Duodenal mucosa (tissue), 2 donors: ENCODE results near the gene VN1R5.
"Not testable (repeated sequence)": the region's sequence is repeated elsewhere in the genome, so short reads cannot be mapped to it uniquely, and the experiment has no call there.

Source experiments
- H3K27ac ChIP-seq: one replicate; pipeline ENCODE4 v1.7.0; 2013; ENCODE audit warnings: low read depth, low read length
- H3K27me3 ChIP-seq, 2 donors: one replicate each; pipeline ENCODE4 v1.7.0; 2013; ENCODE audit warnings: low read length in 2 of 2, control low read depth in 1 of 2; ENCODE audit not compliant: insufficient read depth in 2 of 2, control insufficient read depth in 1 of 2
- H3K36me3 ChIP-seq, 2 donors: one replicate each; pipeline ENCODE4 v1.7.0; 2013; ENCODE audit warnings: low read length in 2 of 2, control low read depth in 1 of 2; ENCODE audit not compliant: insufficient read depth in 2 of 2, control insufficient read depth in 1 of 2
- H3K4me1 ChIP-seq, 2 donors: one replicate each; pipeline ENCODE4 v1.7.0; 2013; ENCODE audit warnings: low read length in 2 of 2, control low read depth in 1 of 2; ENCODE audit not compliant: insufficient read depth in 2 of 2, control insufficient read depth in 1 of 2
- H3K4me3 ChIP-seq, 2 donors: one replicate each; pipeline ENCODE4 v1.7.0; 2013; ENCODE audit warnings: low read length in 2 of 2, low read depth in 1 of 2
- H3K9ac ChIP-seq, 2 donors: one replicate each; pipeline ENCODE4 v1.7.0; 2013; ENCODE audit warnings: low read length in 2 of 2, low read depth in 1 of 2
- H3K9me3 ChIP-seq, 2 donors: one replicate each; pipeline ENCODE4 v1.7.0; 2013; ENCODE audit warnings: low read length in 2 of 2, control low read depth in 1 of 2; ENCODE audit not compliant: control insufficient read depth in 1 of 2

VN1R5 gene

DNA sequence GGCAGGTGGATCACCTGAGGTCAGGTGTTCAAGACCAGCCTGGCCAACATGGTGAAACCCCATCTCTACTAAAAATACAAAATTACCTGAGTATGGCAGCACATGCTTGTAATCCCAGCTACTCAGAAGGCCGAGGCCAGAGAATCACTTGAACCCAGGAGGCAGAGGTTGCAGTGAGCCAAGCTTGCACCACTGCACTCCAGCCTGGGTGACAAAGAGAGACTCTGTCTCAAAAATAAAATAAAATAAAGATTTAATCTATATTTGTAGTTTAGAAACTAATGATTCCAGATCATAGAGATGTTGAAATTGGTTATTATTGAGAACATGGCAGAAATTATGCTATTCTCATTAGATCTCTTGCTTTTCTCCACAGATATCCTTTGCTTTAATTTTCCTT, at the start of gene VN1R5:
VN1R5 (plus strand) TSS at position 301 of the 400 bp plus-strand sequence.
- H3K27ac ChIP-seq, H3K27me3 ChIP-seq, H3K9ac ChIP-seq, H3K36me3 ChIP-seq, H3K4me1 ChIP-seq, H3K9me3 ChIP-seq, H3K4me3 ChIP-seq: not testable (repeated sequence)

DNA sequence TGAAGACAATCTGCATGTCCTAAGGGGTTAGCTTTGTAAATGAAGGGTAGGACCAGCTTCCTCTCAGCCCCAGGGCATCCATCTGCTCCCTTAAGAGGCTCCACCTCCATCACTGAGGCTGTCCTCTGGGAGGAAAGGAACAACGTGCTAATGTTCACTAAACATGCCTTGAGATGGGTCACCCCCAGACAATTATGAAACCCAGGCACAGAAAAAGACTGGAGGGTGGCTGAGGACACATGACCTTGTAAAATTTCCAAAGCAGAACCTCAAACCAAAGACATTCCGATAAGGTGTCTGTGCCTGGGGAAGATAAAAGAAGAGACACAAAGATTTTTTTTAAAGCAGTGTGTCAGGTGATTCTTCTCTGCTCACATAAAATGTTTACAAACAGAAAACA, 46.5 kb upstream of the VN1R5 start:
- Histone ChIP-seq H3K27ac (no peak overlapping the region), H3K4me1 (peaks cover 14 to 18% of the 10 kb centered on the region in 2 donors), H3K4me3 (peak overlapping the region; percentile 82 to 88), H3K36me3 (peaks cover 0 to 6% of the 10 kb centered on the region in 2 donors), H3K27me3 (no peaks in the 10 kb centered on the region), H3K9me3 (no peaks in the 10 kb centered on the region), H3K9ac (peak overlapping the region in 1 of 2 donors; percentile 70)

GRCh38 chr1:247210062-247210375, 45.9 kb upstream of the VN1R5 start:
- no peaks in the 10 kb centered on the region for H3K9me3 ChIP-seq
- peaks cover 0 to 6% of the 10 kb centered on the region in 2 donors for H3K36me3 ChIP-seq
- H3K27me3 ChIP-seq, result no peaks in the 10 kb centered on the region
- peaks cover 14 to 18% of the 10 kb centered on the region in 2 donors for H3K4me1 ChIP-seq
- H3K9ac ChIP-seq, result peak overlapping the region; percentile 70 to 92
- H3K27ac ChIP-seq, result no peak overlapping the region
- H3K4me3 ChIP-seq, result peak overlapping the region; percentile 82 to 88

DNA sequence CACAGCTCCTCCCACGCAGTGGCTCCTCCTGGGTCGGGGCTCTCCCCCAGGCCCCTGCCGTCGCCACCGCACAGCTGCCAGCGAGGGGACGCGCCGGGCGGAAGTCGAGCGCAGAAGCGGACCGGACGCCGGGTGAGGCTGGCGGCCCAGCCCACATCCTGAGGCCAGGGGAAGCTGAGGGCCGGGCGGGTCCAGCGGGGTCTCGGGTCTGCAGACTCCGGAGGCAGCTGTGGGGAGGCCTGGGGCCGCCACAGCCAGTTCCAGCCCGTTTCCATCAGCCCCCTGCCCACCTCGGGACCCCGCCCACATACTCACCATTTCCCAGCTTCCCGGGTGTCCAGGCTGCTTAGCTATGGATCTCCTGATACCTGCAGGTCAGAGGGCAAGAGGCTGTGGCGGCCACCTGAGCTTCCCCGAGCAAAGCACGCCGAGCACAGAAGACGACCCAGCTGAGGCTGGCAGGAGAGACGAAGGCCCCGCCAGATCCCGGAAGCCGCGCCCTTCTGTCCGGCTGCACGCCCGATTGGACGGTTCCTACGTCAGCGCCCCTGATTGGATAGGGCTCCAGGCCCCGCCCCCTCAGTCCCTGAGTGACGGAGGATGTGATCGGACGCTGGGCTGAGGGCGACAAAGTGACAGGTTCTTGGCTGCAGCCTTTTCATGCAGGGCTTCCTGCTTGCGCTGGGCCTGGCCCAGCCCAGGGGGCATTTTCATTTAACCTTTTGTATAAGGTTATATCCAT, 45.3 kb upstream of the VN1R5 start:
- peak overlapping the region; percentile 70 to 92 for H3K9ac ChIP-seq
- H3K4me3 ChIP-seq, result peak overlapping the region; percentile 82 to 88
- H3K27ac ChIP-seq, result peak overlapping the region; percentile 80
- H3K27me3 ChIP-seq, result no peaks in the 10 kb centered on the region
- no peaks in the 10 kb centered on the region for H3K9me3 ChIP-seq
- peaks cover 14 to 18% of the 10 kb centered on the region in 2 donors for H3K4me1 ChIP-seq
- H3K36me3 ChIP-seq, result peaks cover 0 to 6% of the 10 kb centered on the region in 2 donors

- no peak overlapping the region for H3K27ac ChIP-seq
- no peaks in the 10 kb centered on the region for H3K9me3 ChIP-seq
- H3K9ac ChIP-seq, result no peak overlapping the region
- H3K27me3 ChIP-seq, result peaks cover 0 to 3% of the 10 kb centered on the region in 2 donors
- peaks cover 14 to 18% of the 10 kb centered on the region in 2 donors for H3K4me1 ChIP-seq
- H3K4me3 ChIP-seq, result no peak overlapping the region
- peaks cover 0 to 3% of the 10 kb centered on the region in 2 donors for H3K36me3 ChIP-seq
Observed at GRCh38 chr1:247211339-247211738, 44.5 kb upstream of the VN1R5 start.

DNA sequence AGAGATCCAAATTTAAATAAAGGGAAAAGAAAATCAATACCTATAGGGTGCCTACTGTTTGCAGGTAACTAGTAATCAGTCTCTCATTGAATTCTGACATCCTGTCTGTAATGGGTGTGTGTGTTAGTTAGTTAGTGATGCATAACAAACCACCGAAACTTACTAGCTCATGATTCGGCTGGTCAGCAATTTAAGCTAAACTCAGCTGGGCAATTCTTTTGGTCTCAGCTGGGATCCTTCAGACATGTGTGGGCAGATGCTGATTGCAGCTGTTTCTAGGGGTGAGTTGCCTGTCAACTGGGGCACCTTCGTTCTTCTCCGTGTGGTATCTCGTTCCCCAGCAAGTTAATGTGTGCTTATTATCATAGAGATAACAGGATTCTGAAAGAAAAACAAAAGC, 43.9 kb upstream of the VN1R5 start:
- Histone ChIP-seq H3K9ac (no peak overlapping the region), H3K9me3 (no peaks in the 10 kb centered on the region), H3K27me3 (peaks cover 0 to 6% of the 10 kb centered on the region in 2 donors), H3K27ac (no peak overlapping the region), H3K4me1 (peaks cover 14 to 18% of the 10 kb centered on the region in 2 donors), H3K4me3 (no peak overlapping the region), H3K36me3 (no peaks in the 10 kb centered on the region)

DNA sequence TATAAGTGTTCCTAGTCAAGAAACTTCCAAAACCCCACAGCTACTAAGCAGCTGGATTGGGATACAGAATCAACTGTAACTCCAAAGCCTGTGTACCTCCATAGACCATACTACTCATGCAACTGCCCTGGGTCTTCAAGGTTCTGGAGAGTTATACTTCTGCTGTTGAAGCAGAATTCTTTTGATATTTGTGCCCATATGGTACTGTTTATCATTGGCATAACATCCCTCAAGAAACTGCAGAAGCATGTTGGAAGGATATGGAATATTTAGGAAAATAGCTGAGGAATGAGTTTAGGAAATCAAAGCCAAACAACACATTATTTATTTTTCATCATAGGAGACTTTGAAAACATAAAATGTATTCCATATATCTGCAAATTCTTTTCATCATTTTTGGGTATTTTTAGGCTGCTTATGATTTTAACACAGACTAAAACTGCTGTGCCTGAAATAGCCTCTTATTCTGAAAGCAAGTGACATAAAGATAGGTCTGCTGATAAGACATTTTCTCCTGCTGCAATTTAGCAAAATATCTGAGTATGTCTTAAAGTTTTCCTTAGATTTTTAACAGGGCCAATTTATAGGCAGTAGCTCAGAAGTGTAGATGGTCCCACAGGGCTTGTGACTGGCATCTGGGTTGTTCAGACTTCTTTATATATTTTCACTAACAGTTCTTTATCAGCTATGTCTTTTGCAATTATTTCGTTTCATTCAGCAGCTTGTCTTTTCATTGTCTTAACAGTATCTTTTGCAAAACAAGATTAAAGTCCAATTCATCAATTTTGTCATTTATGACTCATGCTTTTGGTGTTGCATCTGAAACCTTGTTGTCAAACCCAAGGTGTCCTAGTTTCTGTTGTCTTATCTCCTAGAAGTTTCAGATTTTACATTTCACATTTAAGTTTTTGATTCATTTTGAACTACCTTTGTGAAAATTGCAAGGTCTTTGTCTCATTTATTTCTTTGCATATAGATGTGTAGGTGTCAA, 43.0 kb upstream of the VN1R5 start:
- H3K4me1 ChIP-seq, result peaks cover 14 to 18% of the 10 kb centered on the region in 2 donors
- H3K4me3 ChIP-seq, result no peak overlapping the region
- H3K9ac ChIP-seq, result no peak overlapping the region
- no peaks in the 10 kb centered on the region for H3K9me3 ChIP-seq
- H3K36me3 ChIP-seq, result no peaks in the 10 kb centered on the region
- H3K27ac ChIP-seq, result no peak overlapping the region
- peaks cover 0 to 6% of the 10 kb centered on the region in 2 donors for H3K27me3 ChIP-seq

- Histone ChIP-seq H3K9me3 (no peaks in the 10 kb centered on the region), H3K9ac (no peak overlapping the region), H3K4me1 (peaks cover 0 to 3% of the 10 kb centered on the region in 2 donors), H3K4me3 (no peak overlapping the region), H3K27ac (no peak overlapping the region), H3K27me3 (peaks cover 0 to 6% of the 10 kb centered on the region in 2 donors), H3K36me3 (no peaks in the 10 kb centered on the region)
Observed at GRCh38 chr1:247216261-247216660, 39.6 kb upstream of the VN1R5 start.

GRCh38 chr1:247218121-247218651, 37.7 kb upstream of the VN1R5 start:
- Histone ChIP-seq H3K27ac (no peak overlapping the region), H3K4me1 (no peaks in the 10 kb centered on the region), H3K4me3 (no peak overlapping the region), H3K27me3 (peaks cover 0 to 6% of the 10 kb centered on the region in 2 donors), H3K9ac (no peak overlapping the region), H3K36me3 (no peaks in the 10 kb centered on the region), H3K9me3 (peaks cover 0 to 2% of the 10 kb centered on the region in 2 donors)

DNA sequence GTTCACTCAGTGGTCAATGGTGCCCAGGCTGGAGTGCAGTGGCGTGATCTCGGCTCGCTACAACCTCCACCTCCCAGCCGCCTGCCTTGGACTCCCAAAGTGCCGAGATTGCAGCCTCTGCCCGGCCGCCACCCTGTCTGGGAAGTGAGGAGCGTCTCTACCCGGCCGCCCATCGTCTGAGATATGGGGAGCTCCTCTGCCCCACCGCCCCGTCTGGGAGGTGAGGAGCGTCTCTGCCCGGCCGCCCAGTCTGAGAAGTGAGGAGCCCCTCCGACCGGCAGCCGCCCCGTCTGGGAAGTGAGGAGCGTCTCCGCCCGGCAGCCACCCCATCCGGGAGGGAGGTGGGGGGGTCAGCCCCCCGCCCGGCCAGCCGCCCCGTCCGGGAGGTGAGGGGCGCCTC, 35.6 kb upstream of the VN1R5 start:
- not testable (repeated sequence) for H3K27me3 ChIP-seq, H3K36me3 ChIP-seq, H3K9me3 ChIP-seq, H3K4me1 ChIP-seq, H3K27ac ChIP-seq, H3K4me3 ChIP-seq, H3K9ac ChIP-seq
